Loucy (cell line): ENCODE measurements around the gene SLC25A26.

Experiments used
- H2AFZ ChIP-seq: fragments of 200-600 bp; sonication (generic); 2 replicates; pipeline ENCODE4 v1.6.0; 2016; ENCODE audit warnings: antibody characterized with exemption, mild to moderate bottlenecking, low read length, moderate library complexity
- H3F3A ChIP-seq: fragments of 200-600 bp; 2 replicates; pipeline ENCODE4 v1.6.0; 2016; ENCODE audit warnings: antibody characterized with exemption, low read depth, mild to moderate bottlenecking
- H3K27me3 ChIP-seq: fragments of 200-600 bp; sonication (generic); 2 replicates; pipeline ENCODE4 v1.6.1; 2014; ENCODE audit warnings: low read length, mild to moderate bottlenecking; ENCODE audit not compliant: insufficient read depth, poor library complexity, severe bottlenecking
- H3K36me3 ChIP-seq: fragments of 200-600 bp; sonication (generic); 2 replicates; pipeline ENCODE4 v1.6.1; 2016; ENCODE audit warnings: low read length; ENCODE audit not compliant: insufficient read depth
- H3K4me1 ChIP-seq: fragments of 200-600 bp; sonication (generic); 2 replicates; pipeline ENCODE4 v1.5.1; 2014; ENCODE audit warnings: low read length, mild to moderate bottlenecking; ENCODE audit not compliant: insufficient read depth, poor library complexity, severe bottlenecking
- H3K4me2 ChIP-seq: fragments of 200-600 bp; sonication (generic); 2 replicates; pipeline ENCODE4 v1.6.0; 2014; ENCODE audit warnings: antibody characterized with exemption, low read length, low read depth, mild to moderate bottlenecking; ENCODE audit not compliant: poor library complexity, severe bottlenecking
- H3K4me3 ChIP-seq: fragments of 200-600 bp; sonication (generic); 2 replicates; pipeline ENCODE4 v1.5.1; 2014; ENCODE audit warnings: low read length, mild to moderate bottlenecking, mixed read lengths; ENCODE audit not compliant: poor library complexity, severe bottlenecking
- H3K79me2 ChIP-seq: fragments of 200-600 bp; sonication (generic); 2 replicates; pipeline ENCODE4 v1.6.1; 2014; ENCODE audit warnings: low read length; ENCODE audit not compliant: insufficient read depth
- H3K9ac ChIP-seq: fragments of 200-600 bp; sonication (generic); 2 replicates; pipeline ENCODE4 v1.6.0; 2014; ENCODE audit warnings: mild to moderate bottlenecking, low read depth, low read length, moderate library complexity; ENCODE audit not compliant: poor library complexity, severe bottlenecking
- H3K9me2 ChIP-seq: fragments of 200-600 bp; sonication (generic); replicated peaks from 2 replicates; pipeline ENCODE4 v1.6.1; 2016; ENCODE audit warnings: low read depth, low read length, mixed read lengths
- H3K9me3 ChIP-seq: fragments of 200-600 bp; sonication (generic); 2 replicates; pipeline ENCODE4 v1.6.1; 2014; ENCODE audit warnings: mild to moderate bottlenecking, antibody characterized with exemption, low read length, low read depth; ENCODE audit not compliant: insufficient read depth
- H4K20me1 ChIP-seq: fragments of 200-600 bp; sonication (generic); 2 replicates; pipeline ENCODE4 v1.6.0; 2014; ENCODE audit warnings: antibody characterized with exemption, low read length, mild to moderate bottlenecking; ENCODE audit not compliant: insufficient read depth, poor library complexity, severe bottlenecking
- EZH2phosphoT487 ChIP-seq: fragments of 200-600 bp; IDR thresholded peaks from 2 replicates; pipeline ENCODE4 v1.6.1; 2018; ENCODE audit warnings: antibody characterized with exemption, mild to moderate bottlenecking, moderate library complexity, borderline replicate concordance
- TF ChIP-seq, protein P1 (sequence below): fragments of 200-600 bp; sonication (generic); conservative IDR thresholded peaks from 2 replicates; pipeline ENCODE4 v1.5.1; 2014; ENCODE audit warnings: mild to moderate bottlenecking, antibody characterized with exemption, low read length

The SLC25A26 gene

GRCh38 chr3:66220602-66221377 is at the start of gene SLC25A26:
SLC25A26 (plus strand) TSS chr3:66221001; CDS start chr3:66221095, 94 bp downstream.
- Histone ChIP-seq H3K9ac (peak within 1 kb of the TSS; percentile 72), H3K9me3 (no peaks in the 10 kb centered on the region), H3K4me2 (peak within 1 kb of the TSS; percentile 87), H3K4me3 (peak within 1 kb of the TSS; percentile 86), H2AFZ (peak within 1 kb of the TSS; percentile 93), H3K79me2 (peaks cover 15% of the 10 kb centered on the region), H4K20me1 (no peaks in the 10 kb centered on the region), H3K27me3 (no peaks in the 10 kb centered on the region), H3K9me2 (no peaks in the 10 kb centered on the region), H3F3A (no peaks in the 10 kb centered on the region), H3K4me1 (peaks cover 19% of the 10 kb centered on the region), H3K36me3 (no peaks in the 10 kb centered on the region)
- TF ChIP-seq EZH2phosphoT487 = no peak
- TF ChIP-seq, protein P1, sequence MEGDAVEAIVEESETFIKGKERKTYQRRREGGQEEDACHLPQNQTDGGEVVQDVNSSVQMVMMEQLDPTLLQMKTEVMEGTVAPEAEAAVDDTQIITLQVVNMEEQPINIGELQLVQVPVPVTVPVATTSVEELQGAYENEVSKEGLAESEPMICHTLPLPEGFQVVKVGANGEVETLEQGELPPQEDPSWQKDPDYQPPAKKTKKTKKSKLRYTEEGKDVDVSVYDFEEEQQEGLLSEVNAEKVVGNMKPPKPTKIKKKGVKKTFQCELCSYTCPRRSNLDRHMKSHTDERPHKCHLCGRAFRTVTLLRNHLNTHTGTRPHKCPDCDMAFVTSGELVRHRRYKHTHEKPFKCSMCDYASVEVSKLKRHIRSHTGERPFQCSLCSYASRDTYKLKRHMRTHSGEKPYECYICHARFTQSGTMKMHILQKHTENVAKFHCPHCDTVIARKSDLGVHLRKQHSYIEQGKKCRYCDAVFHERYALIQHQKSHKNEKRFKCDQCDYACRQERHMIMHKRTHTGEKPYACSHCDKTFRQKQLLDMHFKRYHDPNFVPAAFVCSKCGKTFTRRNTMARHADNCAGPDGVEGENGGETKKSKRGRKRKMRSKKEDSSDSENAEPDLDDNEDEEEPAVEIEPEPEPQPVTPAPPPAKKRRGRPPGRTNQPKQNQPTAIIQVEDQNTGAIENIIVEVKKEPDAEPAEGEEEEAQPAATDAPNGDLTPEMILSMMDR = no peak

- Histone ChIP-seq H3K36me3 (no peaks in the 10 kb centered on the region), H4K20me1 (no peaks in the 10 kb centered on the region), H3K27me3 (no peaks in the 10 kb centered on the region), H3K9me2 (no peaks in the 10 kb centered on the region), H3K4me3 (no peak overlapping the region), H3K9ac (no peak overlapping the region), H3K79me2 (no peaks in the 10 kb centered on the region), H2AFZ (no peak overlapping the region), H3K4me1 (no peaks in the 10 kb centered on the region), H3K9me3 (no peaks in the 10 kb centered on the region), H3F3A (no peaks in the 10 kb centered on the region), H3K4me2 (no peak overlapping the region)
- TF ChIP-seq, protein P1 = no peak
- no peak for TF ChIP-seq EZH2phosphoT487
Observed at GRCh38 chr3:66172394-66172793, 48.4 kb upstream of the SLC25A26 start.

DNA sequence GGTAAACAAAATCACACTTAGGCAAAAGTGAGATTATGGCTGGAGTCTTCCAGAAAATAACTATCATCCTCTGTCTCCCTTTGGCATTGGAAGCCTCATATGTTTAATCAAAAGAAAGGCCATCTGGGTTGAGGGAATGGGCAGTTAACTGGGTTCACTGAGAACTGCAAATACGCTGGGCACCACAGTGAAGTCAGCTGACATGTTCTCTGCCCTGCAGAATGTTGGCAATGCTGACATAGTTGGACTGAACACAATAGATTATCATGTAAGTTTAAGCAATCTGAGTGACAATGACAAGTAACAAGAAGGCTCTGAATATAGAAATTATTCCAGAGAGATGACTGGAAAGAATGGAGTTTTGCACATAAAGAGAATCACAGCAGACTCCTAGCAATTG is 43.8 kb upstream of the SLC25A26 start:
- TF ChIP-seq, protein P1 = no peak
- no peak for TF ChIP-seq EZH2phosphoT487
- H3K9me3 ChIP-seq = no peaks in the 10 kb centered on the region
- H3K4me3 ChIP-seq = no peak overlapping the region
- H3K4me1 ChIP-seq = no peaks in the 10 kb centered on the region
- no peaks in the 10 kb centered on the region for H3K27me3 ChIP-seq
- no peaks in the 10 kb centered on the region for H3K9me2 ChIP-seq
- no peak overlapping the region for H3K9ac ChIP-seq
- no peaks in the 10 kb centered on the region for H4K20me1 ChIP-seq
- no peak overlapping the region for H3K4me2 ChIP-seq
- no peaks in the 10 kb centered on the region for H3F3A ChIP-seq
- no peaks in the 10 kb centered on the region for H3K36me3 ChIP-seq
- no peaks in the 10 kb centered on the region for H3K79me2 ChIP-seq
- no peak overlapping the region for H2AFZ ChIP-seq
